Measurements from ENCODE around the gene SUSD3. TPM values are rescaled to one million over a fixed set of nuclear protein-coding genes. Genes with fewer than 3 reads are reported as not detected.
A peak's percentile ranks its signal among the peaks of the same experiment; 100 is the strongest.

Gene SUSD3
- total RNA-seq, 1 experiment from 2014 or later: not detected

- DNase-seq: no peak
Measured at GRCh38 chr9:93117924-93118862, 59.7 kb downstream of the SUSD3 start.

GRCh38 chr9:93118863-93119702 lies 60.6 kb downstream of the SUSD3 start:
- Histone ChIP-seq H3K27ac (no peak overlapping the region; the same call in 1 of the 2 replicates), H3K36me3 (no peaks in the 10 kb centered on the region)
- no peak for DNase-seq

More at GRCh38 chr9:93117924-93118862, 59.7 kb downstream of the SUSD3 start:
- H3K4me1 ChIP-seq: peaks cover 14% of the 10 kb centered on the region
- no peak overlapping the region for H3K4me3 ChIP-seq
- no peak overlapping the region for H3K27ac ChIP-seq
- H3K36me3 ChIP-seq: no peaks in the 10 kb centered on the region
- H3K27me3 ChIP-seq: no peaks in the 10 kb centered on the region
- H3K9me3 ChIP-seq (replicated peaks): no peaks in the 10 kb centered on the region

DNA sequence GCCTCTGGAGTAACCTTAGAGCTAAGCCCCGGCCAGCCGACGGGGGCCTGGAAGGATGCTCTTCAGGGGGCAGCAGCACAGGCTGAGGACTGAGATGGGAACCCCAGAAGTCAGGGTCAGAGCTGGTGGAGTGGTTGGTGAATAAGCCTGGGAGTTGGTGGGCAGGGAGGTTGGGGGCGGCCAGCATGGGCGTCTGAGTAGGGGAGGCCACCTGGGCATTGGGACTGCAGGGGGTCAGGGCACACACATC lies 61.1 kb downstream of the SUSD3 start:
- H3K36me3 ChIP-seq: no peaks in the 10 kb centered on the region
- H3K27ac ChIP-seq: no peak overlapping the region; the same call in 1 of the 2 replicates
- no peaks in the 10 kb centered on the region for H3K27me3 ChIP-seq
- no peaks in the 10 kb centered on the region for H3K9me3 ChIP-seq (replicated peaks)
- no peak for DNase-seq
- H3K4me1 ChIP-seq: peaks cover 9% of the 10 kb centered on the region
- no peak overlapping the region for H3K4me3 ChIP-seq

More at GRCh38 chr9:93118863-93119702, 60.6 kb downstream of the SUSD3 start:
- no peak overlapping the region for H3K4me3 ChIP-seq
- no peaks in the 10 kb centered on the region for H3K27me3 ChIP-seq
- H3K4me1 ChIP-seq: peaks cover 11% of the 10 kb centered on the region
- no peaks in the 10 kb centered on the region for H3K9me3 ChIP-seq (replicated peaks)

DNA sequence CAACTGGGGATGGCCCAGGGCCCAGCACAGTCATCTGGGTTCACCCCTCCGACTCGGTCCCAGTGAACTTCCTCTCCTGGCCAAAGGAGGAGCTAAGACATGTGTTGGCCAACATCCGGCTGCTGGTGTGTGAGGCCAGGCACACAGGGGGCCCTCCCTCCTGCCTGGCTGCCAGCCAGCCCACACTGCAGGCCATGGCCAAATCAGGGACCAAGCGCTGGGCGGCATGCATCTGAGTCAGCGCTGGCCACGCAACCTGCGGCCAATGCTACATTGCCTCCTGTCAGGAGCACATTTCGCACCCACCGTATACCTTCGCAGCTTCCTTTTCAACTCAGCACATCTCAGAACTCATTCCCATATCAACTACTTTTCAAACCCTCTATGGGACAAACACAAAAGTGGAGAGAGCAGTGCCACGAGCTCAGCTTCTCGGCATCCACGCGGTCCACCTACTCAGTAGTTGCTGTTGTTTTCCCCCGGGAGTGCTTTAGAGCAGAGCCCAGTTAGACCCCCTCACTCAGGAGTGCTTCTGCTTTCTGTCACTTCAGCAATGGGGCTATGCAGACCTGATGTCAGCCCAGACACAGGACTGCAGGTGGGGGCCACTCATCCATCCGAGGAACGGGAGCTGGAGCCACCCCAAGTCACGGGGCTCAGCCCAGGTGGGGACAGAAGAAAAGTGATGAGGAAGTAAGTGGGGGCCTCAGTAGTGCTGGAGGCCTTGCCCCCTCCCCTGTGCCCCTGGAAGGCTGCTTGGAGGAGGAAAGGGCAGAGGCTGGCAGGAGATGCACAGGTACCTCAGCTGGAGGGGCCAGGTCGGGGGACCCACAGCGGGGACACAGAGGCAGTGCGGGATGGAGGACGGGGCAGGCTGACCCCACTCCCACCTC lies 61.7 kb downstream of the SUSD3 start:
- Histone ChIP-seq H3K9me3 (replicated peaks) (no peaks in the 10 kb centered on the region), H3K27me3 (no peaks in the 10 kb centered on the region), H3K27ac (no peak overlapping the region; the same call in 1 of the 2 replicates), H3K36me3 (no peaks in the 10 kb centered on the region), H3K4me3 (no peak overlapping the region), H3K4me1 (peaks cover 9% of the 10 kb centered on the region)
- DNase-seq: peak; percentile 92 to 93

DNA sequence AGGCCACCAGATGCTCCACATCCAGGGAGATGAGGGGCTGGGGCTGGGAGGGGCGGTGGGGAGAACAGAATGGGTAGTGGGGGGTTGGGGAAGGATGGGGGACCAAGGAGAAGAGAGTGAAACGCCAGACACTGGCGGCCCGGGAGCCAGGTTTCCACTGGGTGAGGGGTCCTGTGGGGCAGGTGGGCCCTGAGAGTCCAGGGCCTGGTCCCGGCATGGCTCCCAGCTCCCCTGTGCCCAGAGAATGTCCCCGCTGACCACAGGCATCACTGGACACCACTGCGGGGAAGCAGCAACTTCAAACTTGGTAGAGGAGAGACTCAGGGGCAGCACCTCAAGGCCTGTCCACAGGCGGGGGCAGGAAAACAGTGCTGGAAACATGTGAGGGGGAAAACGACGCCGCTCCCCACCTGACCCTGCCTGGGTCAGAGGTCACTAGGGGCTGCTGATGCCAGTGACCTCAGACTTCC lies 62.4 kb downstream of the SUSD3 start:
- Histone ChIP-seq H3K4me1 (peaks cover 9% of the 10 kb centered on the region), H3K9me3 (replicated peaks) (no peaks in the 10 kb centered on the region), H3K4me3 (no peak overlapping the region), H3K27me3 (no peaks in the 10 kb centered on the region), H3K36me3 (no peaks in the 10 kb centered on the region), H3K27ac (no peak overlapping the region)
- no peak for DNase-seq

- Histone ChIP-seq H3K36me3 (no peaks in the 10 kb centered on the region), H3K27ac (no peak overlapping the region), H3K4me1 (peaks cover 9% of the 10 kb centered on the region), H3K9me3 (replicated peaks) (no peaks in the 10 kb centered on the region), H3K4me3 (no peak overlapping the region), H3K27me3 (no peaks in the 10 kb centered on the region)
- no peak for DNase-seq
Measured at GRCh38 chr9:93121316-93122241, 63.1 kb downstream of the SUSD3 start.

DNA sequence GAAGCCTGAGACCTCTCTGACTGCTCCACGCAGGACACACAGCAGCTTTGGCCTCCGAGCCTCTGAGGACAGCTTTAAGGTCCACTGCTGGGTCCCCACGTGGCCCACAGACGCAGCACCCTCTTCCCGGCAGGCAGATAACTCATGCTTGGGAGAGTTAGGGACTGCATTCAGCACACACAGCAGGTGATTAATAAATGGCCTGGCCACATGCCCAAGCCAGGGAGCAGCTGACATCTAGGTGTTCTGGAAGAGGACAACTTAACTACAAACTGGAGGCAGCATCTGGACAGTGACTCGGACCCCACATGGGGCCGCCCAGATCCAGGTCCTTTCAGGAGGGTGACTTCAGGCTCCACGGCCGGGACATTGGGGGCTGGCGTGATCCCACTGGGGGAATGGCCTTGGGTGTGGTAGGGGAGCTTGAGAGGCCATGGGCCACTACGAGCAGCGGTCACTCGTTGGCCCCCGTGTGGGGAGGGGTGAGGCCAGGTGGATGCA lies 64.3 kb downstream of the SUSD3 start:
- no peak overlapping the region for H3K27ac ChIP-seq
- no peaks in the 10 kb centered on the region for H3K27me3 ChIP-seq
- H3K4me1 ChIP-seq: peaks cover 19% of the 10 kb centered on the region
- H3K36me3 ChIP-seq: no peaks in the 10 kb centered on the region
- no peak for DNase-seq
- H3K4me3 ChIP-seq: no peak overlapping the region
- no peaks in the 10 kb centered on the region for H3K9me3 ChIP-seq (replicated peaks)

DNA sequence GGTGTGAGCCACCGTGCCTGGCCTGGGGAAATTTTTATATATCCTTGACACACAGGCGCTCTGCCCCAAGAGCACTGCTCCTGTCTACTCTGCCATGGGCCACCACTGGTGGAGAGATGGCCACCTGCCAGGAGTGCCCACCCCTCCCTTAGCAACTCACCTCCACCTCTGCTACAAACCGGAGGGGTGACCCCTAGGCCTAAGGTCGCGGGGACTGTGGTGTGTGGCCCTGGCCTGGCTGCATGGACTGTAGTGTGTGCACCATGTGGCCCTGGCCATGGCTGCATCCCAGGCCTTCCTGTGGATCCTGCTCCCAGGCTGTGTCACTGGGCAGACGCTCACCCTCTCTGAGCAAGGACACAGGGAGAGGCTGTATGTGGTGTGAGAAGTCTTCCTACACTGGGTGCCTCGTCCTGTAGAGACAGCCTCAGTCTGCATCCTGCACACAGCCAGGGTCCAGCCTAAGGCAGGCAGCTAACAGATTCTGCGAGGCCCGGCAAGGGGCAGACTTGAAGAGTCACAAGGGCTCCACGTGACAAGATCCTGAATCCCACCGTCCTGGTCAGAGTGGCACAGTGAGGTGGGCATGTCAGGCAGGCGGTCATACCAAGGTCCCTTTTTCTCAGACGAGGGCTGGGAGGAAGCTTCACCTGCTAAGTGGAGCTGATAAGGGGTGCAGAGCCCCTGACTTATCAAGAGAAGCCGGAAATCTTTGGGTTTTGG lies 65.2 kb downstream of the SUSD3 start:
- H3K36me3 ChIP-seq: no peaks in the 10 kb centered on the region
- H3K4me1 ChIP-seq: peaks cover 28% of the 10 kb centered on the region
- no peaks in the 10 kb centered on the region for H3K9me3 ChIP-seq (replicated peaks)
- H3K27ac ChIP-seq: no peak overlapping the region
- no peak for DNase-seq
- H3K27me3 ChIP-seq: no peaks in the 10 kb centered on the region
- H3K4me3 ChIP-seq: no peak overlapping the region

DNA sequence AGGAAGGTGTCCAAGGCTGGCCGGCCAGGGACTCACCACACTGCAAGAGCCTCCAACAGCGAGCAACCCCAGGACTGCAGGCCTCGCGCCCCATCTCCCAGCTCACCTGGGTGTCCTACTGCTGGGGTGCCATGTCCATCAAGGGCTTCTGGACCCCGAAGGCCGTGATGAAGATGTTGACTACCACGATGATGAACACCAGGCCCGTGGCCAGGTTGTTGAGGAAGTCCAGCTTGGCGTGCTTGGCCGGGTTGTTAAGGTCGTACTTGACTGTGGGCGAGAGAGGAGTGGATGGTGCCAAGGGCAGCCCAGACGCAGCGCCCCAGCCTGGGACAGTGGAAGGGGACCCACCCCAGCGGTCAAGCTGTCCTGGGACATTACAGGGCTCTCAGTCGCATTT lies 66.3 kb downstream of the SUSD3 start:
- Histone ChIP-seq H3K27me3 (no peaks in the 10 kb centered on the region), H3K4me3 (no peak overlapping the region), H3K9me3 (replicated peaks) (no peaks in the 10 kb centered on the region), H3K27ac (no peak overlapping the region), H3K4me1 (peaks cover 24% of the 10 kb centered on the region), H3K36me3 (no peaks in the 10 kb centered on the region)
- no peak for DNase-seq

GRCh38 chr9:93125331-93125894 lies 66.9 kb downstream of the SUSD3 start:
- no peak overlapping the region for H3K4me3 ChIP-seq
- no peaks in the 10 kb centered on the region for H3K36me3 ChIP-seq
- peak in 1 of 2 experiments; percentile 1 for DNase-seq
- H3K27me3 ChIP-seq: no peaks in the 10 kb centered on the region
- no peaks in the 10 kb centered on the region for H3K9me3 ChIP-seq (replicated peaks)
- no peak overlapping the region for H3K27ac ChIP-seq
- H3K4me1 ChIP-seq: peaks cover 20% of the 10 kb centered on the region

- Histone ChIP-seq H3K27ac (no peak overlapping the region), H3K9me3 (replicated peaks) (no peaks in the 10 kb centered on the region), H3K4me1 (peaks cover 18% of the 10 kb centered on the region; the same call in 1 of the 2 replicates), H3K36me3 (no peaks in the 10 kb centered on the region), H3K4me3 (no peak overlapping the region), H3K27me3 (no peaks in the 10 kb centered on the region)
- DNase-seq: no peak
Measured at GRCh38 chr9:93126151-93126781, 67.8 kb downstream of the SUSD3 start.

DNA sequence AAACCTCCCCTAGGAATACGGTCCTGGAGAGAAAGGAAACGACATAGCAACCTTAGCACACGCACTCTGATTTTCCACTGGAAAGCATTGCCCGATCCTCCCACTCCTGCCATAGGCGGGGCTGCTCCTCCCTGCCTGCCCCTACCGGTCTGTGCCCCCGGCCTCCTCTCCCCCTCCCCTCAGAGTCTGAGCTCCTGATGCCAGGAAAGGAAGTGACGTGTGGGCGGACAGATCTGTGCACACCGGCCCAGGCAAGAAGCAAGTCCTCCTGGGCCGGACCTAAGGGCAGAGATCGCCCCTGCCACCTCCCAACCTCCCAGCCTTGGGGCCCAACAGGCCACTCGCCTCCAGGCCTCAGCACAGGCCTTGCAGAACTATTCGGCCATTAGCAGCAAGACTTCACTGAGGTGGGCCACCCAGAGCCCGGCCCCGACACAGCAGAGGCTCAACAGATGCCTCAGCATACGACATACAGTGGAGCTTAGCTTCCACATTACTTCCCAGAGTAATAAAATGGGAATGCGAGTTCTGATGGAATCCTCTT lies 68.4 kb downstream of the SUSD3 start:
- Histone ChIP-seq H3K27me3 (no peaks in the 10 kb centered on the region), H3K27ac (no peak overlapping the region), H3K9me3 (replicated peaks) (no peaks in the 10 kb centered on the region), H3K4me3 (no peak overlapping the region), H3K36me3 (no peaks in the 10 kb centered on the region), H3K4me1 (peaks cover 18% of the 10 kb centered on the region; the same call in 1 of the 2 replicates)
- DNase-seq: no peak
